ENCODE data around the gene OSCAR.

The OSCAR gene, protein sequence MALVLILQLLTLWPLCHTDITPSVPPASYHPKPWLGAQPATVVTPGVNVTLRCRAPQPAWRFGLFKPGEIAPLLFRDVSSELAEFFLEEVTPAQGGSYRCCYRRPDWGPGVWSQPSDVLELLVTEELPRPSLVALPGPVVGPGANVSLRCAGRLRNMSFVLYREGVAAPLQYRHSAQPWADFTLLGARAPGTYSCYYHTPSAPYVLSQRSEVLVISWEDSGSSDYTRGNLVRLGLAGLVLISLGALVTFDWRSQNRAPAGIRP

DNA sequence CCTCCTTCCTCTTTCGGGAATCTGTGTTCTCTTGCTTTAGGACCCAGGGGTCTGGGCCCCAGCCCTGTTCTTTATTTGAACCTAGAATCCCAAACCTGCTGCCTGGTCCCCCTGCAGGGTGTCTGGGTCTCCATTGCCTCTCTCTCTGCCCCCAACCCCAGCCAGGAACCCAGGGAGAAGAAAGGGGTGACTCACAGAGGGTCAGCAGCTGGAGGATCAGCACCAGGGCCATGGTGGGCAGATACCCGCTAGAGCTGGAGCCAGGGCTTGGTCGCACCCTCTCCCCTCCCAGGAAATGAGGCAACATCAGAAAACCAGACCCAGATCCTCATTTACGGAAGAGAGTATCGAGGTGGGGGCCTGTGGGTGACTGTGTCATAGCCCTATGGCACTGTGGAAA is at the start of gene OSCAR:
OSCAR (minus strand) TSS at position 243 of the 400 bp plus-strand sequence; CDS start at position 232, 11 bp downstream.
- DNase-seq: peak; percentile 14 to 55

DNA sequence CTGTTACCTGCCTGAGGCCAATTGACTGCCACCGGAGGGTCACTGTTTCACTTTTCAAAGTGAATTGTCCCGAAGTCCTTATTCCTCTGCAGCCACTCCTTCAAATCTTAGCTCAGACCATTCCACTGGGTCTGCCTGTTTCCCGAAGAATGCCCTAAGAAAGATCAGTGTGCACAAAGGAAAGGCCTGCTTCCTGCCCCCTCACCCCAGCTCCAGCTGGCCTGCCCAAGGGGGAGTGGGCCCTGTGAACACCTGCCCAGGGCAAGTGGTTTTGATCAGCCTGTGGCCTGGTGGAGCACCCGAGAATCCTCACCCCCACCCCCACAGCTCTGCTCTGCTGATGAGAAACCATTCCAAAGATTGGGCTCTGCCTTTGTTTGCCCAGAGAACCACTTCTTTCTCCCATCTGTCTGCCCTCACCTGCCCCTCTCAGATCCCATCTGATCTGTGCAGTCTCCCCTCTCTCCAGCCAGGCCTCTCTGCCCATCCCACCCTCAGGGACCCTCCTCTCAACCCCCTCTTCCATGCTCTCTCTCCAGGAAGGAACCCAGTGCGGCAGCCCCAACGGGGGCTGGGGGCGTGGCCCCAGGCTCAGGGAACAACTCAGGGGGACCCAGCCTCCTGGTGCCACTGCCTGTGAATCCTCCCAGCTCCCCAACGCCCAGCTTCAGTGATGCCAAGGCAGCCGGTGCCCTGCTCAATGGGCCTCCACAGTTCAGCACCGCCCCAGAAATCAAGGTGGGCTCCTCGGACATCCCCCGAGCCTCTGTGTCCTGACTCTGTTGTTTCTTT is 48.6 kb upstream of the OSCAR start:
- no peak for DNase-seq

GRCh38 chr19:54148158-54148557 is 47.6 kb upstream of the OSCAR start:
- DNase-seq: no peak

DNA sequence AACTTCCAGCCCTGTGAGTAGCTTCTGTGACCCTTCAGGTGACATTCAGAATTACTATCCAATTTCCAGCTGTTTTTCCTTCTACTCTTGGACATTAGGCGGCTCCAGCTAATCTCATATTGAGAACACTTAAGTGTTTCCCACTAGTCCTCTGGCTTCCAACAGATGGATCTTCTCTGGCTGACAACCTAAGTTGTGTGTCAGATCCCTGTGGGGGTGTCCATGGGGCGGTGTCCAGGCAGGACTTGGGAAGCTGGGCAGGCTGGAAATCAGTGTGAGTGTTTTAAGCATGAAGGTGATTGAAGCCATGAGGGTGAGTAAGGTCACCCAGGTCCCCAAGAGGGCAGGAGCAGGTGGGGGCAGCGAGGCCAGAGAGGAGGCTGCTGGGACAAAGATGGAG is 47.1 kb upstream of the OSCAR start:
- DNase-seq: no peak

DNA sequence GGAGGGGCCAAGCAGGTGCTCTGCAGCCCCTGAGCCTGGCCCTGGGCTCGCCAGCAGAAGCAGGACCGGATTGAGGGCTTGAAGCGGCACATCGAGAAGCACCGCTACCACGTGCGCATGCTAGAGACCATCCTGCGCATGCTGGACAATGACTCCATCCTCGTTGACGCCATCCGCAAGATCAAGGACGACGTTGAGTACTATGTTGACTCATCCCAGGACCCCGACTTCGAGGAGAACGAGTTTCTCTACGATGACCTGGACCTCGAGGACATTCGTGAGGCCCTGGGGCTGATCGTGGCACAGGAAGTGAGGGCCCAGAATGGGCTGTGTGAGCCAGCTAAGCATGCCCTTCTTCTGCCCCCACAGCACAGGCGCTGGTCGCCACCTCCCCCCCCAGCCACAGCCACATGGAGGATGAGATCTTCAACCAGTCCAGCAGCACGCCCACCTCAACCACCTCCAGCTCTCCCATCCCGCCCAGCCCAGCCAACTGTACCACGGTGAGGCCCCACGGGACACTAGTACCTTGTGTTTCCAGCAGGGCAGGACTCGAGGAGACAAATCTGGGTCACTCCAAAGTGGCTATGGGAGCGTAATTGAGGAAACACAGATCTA is 45.0 kb upstream of the OSCAR start:
- no peak for DNase-seq

DNA sequence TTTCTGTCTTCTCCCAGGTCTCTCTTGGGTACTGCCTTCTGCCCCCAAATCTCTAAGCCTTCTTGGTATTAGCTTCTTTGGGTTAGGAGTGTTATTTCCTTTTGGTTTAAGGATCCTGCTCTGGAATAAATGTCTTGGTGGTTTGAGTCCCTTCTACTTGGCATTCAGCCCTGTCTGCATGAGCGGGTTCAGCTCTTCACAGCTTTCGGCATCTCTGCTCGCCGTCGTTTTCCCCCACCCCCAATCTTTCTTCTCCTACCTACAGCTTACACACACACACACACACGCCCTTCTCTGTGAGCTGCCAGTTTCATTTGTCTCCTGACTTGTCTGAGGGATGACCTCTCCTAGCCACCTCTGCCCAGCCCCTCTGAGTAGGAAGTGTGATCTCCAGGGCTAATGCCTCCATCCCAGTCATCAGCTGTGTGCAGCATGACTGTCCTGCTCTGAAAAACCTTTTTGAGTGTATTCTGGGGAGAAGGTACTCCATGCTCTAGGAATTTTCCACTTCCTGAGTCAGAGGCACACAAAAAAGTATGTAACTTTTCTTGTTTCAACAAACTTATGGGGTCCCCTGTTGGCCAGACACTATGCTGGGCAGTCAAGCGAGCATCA is 41.7 kb upstream of the OSCAR start:
- DNase-seq: no peak

- DNase-seq: no peak
These were observed 40.8 kb upstream of the OSCAR start for GRCh38 chr19:54141356-54141755.

DNA sequence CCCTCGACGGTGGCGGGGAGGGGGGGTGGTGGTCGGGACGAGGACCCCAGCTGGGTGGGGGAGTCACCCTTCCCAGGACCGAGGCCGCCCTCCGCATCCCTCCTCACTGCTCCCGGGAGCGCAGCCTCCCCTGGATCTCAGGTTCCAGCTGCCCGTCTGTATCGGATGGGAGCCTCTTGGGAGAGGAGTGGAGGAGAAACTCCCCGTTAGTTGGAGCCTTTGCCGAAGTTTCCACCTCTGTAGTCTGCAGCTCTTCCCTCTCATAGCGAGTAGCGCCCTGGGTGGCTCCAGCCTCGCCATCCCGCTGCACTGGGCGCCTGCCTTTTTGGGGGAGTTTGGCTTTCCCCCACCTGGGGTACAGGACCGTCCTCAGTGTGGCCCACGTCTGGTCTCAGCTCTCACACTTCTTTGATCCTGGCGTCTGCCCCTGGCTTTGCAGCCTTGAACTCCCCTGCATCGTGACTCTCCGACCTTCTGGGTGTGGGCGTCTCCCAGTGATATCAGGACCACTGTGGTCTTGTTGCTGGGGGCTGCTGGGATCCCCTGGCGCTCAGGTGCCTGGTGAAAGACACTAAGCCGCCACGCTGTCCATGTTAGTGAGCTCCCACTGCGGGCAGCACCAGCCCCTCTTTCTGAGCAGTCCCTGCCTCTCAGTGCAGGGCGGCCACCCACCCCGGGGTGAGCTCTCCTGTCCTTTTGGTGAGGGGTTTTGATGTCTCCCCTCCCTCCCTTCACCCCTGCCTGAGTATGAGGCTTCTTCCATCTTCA is 38.1 kb upstream of the OSCAR start:
- no peak for DNase-seq

DNA sequence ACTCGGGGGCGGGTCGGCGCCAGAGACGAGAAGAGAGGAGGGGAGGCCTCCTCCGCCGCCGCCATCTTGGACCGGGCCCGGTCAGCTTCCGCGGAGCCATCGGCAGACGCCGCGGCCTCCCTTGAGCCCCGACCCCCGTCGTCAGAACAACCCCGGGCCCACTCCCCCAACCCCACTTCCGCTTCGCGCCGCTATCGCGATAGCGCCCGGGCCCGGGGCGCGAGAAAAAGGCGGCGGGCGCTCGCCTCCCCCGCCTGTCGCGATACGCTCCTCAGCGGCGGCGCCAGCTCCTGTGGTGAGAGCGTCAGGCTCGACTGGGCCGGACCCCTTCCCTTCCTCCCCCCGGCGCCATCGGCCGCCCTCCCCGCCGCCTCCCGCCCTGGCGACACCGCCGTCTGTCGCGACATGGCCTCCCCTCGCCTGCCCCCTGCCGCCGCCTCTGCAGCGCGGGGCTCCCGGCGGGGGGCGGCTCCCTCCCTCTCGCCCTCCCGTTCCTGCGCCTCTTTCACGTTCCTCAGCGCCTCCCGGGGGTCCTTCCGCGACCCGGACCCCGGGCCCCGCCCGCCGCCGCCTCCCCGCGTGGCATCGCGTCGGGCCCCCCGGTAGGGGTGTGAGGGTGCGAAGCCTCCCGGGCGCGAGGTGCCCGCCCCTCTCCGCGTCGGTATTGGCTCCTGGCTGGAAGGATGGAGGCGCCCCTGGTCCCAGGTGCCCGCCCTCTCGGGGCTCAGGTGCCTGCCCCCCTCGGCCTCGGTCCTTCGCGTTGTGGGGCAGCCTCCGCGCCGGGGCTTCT is 37.3 kb upstream of the OSCAR start, which contains the start of gene CNOT3:
CNOT3 (plus strand) TSS at position 64 of the 790 bp plus-strand sequence. CDS start 5,217 bp downstream, outside the sequence.
- peak; percentile 15 to 50 for DNase-seq

GRCh38 chr19:54136864-54137698 is 36.5 kb upstream of the OSCAR start:
- DNase-seq: peak; percentile 100

DNA sequence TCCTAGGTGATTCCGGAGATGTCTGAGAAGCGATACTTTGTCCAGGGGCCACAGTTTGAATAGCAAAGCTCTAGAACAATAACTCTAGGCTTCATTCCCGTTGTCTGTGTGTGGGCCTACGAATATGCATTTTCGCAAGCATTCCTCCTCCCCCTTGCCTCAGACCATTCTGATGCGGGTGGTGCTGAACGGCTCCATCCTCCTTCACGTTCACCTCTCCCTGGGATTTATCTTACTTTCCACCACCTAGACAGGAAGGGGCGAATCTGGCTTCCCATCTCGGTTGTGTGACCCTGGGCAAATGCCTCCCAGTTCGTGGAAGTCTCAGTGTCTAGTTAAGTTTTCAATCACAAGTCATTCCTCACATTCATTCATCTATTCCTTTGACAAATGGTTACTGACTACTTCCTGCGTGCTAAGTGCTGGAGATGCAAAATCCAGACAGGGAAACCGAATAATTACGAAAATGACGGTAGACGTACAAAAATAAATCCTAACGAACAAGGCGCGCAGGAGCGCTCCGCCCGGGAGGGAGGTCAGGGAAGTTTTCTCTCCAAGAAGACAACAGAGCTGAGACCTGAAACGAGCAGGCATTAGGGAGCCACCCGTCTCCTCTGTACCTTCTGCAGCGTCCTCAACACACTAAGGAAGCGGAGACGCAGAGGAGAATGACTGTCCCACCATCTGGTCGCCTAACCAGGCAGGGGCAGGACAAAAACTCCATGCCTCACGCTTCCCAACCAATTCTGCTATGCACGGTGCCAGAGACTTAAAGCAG is 35.7 kb upstream of the OSCAR start:
- no peak for DNase-seq

- no peak for DNase-seq
These were observed 33.5 kb upstream of the OSCAR start for GRCh38 chr19:54133957-54134590.

- no peak for DNase-seq
These were observed 32.8 kb upstream of the OSCAR start for GRCh38 chr19:54133312-54133956.

DNA sequence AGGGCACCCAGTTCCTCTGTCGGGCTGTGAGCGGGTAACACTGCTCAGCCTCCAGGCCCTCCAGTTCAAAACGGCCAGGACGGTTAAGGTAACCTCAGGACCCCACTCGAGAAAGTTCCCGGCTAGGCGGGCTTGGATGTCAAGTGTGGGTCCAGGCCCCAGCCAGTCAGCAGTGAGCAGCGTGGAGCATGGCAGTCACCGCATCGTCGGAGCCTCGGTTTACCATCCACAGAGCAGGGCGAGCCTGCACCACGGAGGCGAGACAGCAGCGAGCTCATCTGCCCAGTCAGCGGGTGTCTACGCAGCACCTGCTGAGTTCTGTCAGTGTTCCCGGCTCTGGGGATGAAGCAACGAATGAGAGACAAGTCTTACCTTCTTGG is 29.0 kb upstream of the OSCAR start:
- DNase-seq: no peak

GRCh38 chr19:54128796-54129616 is 28.4 kb upstream of the OSCAR start:
- no peak for DNase-seq

DNA sequence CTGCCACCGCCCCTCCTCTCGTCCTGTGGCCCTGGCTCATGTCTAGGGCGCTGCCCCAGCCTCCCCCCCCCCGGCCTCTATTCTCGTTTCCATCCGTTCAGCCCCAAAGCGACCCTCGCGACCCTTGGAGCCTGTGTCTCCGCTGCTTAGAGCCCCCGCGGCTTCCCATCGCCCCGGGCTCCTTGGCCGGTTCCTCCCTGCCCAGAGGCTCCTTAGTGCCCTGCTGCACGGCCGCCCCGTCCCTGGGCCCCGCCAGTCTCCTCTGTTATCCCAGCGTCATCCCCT is 27.8 kb upstream of the OSCAR start:
- no peak for DNase-seq

GRCh38 chr19:54127688-54128440 is 27.3 kb upstream of the OSCAR start:
- DNase-seq: no peak
